HL-60/S4 treated with phorbol 12-myristate 13-acetate at 8.2 ng/mL for 4 days and 3 days (cell line): ENCODE data around the gene GARS1.
"Not testable (repeated sequence)": the region's sequence is repeated elsewhere in the genome, so short reads cannot be mapped to it uniquely, and the experiment has no call there.

ENCODE experiments used
- in situ Hi-C: fragments of 300-500 bp; cut with MboI; formaldehyde crosslinking; loops from 2 replicates; pipeline ENCODE4 v1.15.0; 2022; ENCODE audit warnings: low sequenced_read_pairs

The GARS1 gene

GRCh38 chr7:30570238-30570637 lies 24.4 kb upstream of the GARS1 start:
- in situ Hi-C loops: not testable (repeated sequence)

- in situ Hi-C loops: no loop called here
Observed at GRCh38 chr7:30572212-30572841, 22.4 kb upstream of the GARS1 start.

- in situ Hi-C loops: no loop called here
Observed at GRCh38 chr7:30575910-30576309, 18.8 kb upstream of the GARS1 start.

- in situ Hi-C loops: no loop called here
Observed at GRCh38 chr7:30583181-30583580, 11.5 kb upstream of the GARS1 start.

- in situ Hi-C loops: no loop called here
Observed at GRCh38 chr7:30584415-30584814, 10.3 kb upstream of the GARS1 start.

- in situ Hi-C loops: no loop called here
Observed at GRCh38 chr7:30584965-30585364, 9.7 kb upstream of the GARS1 start.

GRCh38 chr7:30585675-30586074 lies 9.0 kb upstream of the GARS1 start:
- in situ Hi-C loops: no loop called here

- in situ Hi-C loops: not testable (repeated sequence)
Observed at GRCh38 chr7:30587547-30587946, 7.1 kb upstream of the GARS1 start.

GRCh38 chr7:30589111-30589510 lies 5.6 kb upstream of the GARS1 start:
- in situ Hi-C loops: no loop called here

GRCh38 chr7:30594048-30594539 lies 584 bp upstream of the GARS1 start:
- in situ Hi-C loops: no loop called here

- in situ Hi-C loops: no loop called here
Observed at GRCh38 chr7:30595436-30596013, 847 bp downstream of the GARS1 start.

GRCh38 chr7:30596014-30596641 lies 1.4 kb downstream of the GARS1 start:
- in situ Hi-C loops: no loop called here

- in situ Hi-C loops: no loop called here
Observed at GRCh38 chr7:30596721-30597120, 2.0 kb downstream of the GARS1 start.

GRCh38 chr7:30598121-30598876 lies 3.6 kb downstream of the GARS1 start:
- in situ Hi-C loops: no loop called here

- in situ Hi-C loops: no loop called here
Observed at GRCh38 chr7:30604901-30605300, 10.2 kb downstream of the GARS1 start.

- in situ Hi-C loops: no loop called here
Observed at GRCh38 chr7:30605832-30606231, 11.2 kb downstream of the GARS1 start.

- in situ Hi-C loops: no loop called here
Observed at GRCh38 chr7:30612658-30613265, 18.1 kb downstream of the GARS1 start.

GRCh38 chr7:30613366-30614325 lies 19.0 kb downstream of the GARS1 start:
- in situ Hi-C loops: no loop called here

GRCh38 chr7:30616318-30616717 lies 21.6 kb downstream of the GARS1 start:
- in situ Hi-C loops: no loop called here

- in situ Hi-C loops: no loop called here
Observed at GRCh38 chr7:30617359-30617758, 22.7 kb downstream of the GARS1 start.
